SH-SY5Y (cell line): ENCODE data around the gene NAGLU.

Source experiments
- GATA2 ChIP-seq: IDR thresholded peaks from 2 replicates; pipeline ENCODE4 v1.6.1; 2011; ENCODE audit warnings: mild to moderate bottlenecking, low read depth, low read length
- GATA3 ChIP-seq: IDR thresholded peaks from 2 replicates; pipeline ENCODE4 v1.6.1; 2011; ENCODE audit warnings: low read depth, mild to moderate bottlenecking, low read length, moderate library complexity

GRCh38 chr17:42590886-42591285 lies 54.8 kb downstream of the NAGLU start:
- TF ChIP-seq GATA3 (no peak), GATA2 (no peak)
